ENCODE results near the gene APRT.

DNA sequence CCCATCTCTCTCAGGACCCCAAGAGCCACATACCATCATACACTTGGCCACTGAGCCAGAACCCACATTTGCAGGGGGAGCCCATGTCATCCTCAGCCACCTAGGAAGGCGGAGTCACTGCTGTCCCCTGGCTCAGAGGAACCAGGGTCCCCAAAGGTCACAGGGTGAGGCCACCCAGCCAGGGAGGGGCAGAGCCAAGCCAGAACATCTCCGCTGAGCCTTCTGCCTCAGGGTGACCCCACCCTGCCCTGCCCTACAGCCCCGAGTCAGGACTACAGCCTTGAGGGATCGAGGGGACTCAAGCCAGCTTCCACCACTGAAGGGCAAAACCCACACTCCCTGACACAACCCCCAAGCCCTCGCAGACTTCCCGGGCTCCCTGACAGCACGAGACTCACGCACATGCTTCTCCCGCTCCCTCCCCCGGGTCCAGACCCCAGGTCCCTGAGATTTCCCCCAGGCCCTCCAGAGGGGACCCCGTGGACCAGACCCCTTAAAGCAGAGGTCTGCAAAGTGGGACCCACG, 44.1 kb downstream of the APRT start:
- TF ChIP-seq POLR2A (IDR thresholded peaks at IDR 0.05; ENCODE audit: low read depth, low read length): no peak
- no peak for TF ChIP-seq SMC3 (IDR thresholded peaks at IDR 0.05; ENCODE audit: low read depth, low read length)
- TF ChIP-seq, protein P1, sequence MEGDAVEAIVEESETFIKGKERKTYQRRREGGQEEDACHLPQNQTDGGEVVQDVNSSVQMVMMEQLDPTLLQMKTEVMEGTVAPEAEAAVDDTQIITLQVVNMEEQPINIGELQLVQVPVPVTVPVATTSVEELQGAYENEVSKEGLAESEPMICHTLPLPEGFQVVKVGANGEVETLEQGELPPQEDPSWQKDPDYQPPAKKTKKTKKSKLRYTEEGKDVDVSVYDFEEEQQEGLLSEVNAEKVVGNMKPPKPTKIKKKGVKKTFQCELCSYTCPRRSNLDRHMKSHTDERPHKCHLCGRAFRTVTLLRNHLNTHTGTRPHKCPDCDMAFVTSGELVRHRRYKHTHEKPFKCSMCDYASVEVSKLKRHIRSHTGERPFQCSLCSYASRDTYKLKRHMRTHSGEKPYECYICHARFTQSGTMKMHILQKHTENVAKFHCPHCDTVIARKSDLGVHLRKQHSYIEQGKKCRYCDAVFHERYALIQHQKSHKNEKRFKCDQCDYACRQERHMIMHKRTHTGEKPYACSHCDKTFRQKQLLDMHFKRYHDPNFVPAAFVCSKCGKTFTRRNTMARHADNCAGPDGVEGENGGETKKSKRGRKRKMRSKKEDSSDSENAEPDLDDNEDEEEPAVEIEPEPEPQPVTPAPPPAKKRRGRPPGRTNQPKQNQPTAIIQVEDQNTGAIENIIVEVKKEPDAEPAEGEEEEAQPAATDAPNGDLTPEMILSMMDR (conservative IDR thresholded peaks at IDR 0.05; ENCODE audit: low read depth, low read length): no peak
- TF ChIP-seq RAD21 (IDR thresholded peaks at IDR 0.05; ENCODE audit: low read length): no peak
- TF ChIP-seq FOS (IDR thresholded peaks at IDR 0.05; ENCODE audit: low read depth, low read length): no peak
- no peak for TF ChIP-seq RCOR1 (IDR thresholded peaks at IDR 0.05; ENCODE audit: insufficient replicate concordance, low read length)
- TF ChIP-seq USF2 (IDR thresholded peaks at IDR 0.05; ENCODE audit: low read depth, low read length): no peak
- TF ChIP-seq CEBPB (IDR thresholded peaks at IDR 0.05; ENCODE audit: low read depth, low read length): no peak
- no peak for TF ChIP-seq MAFK (IDR thresholded peaks at IDR 0.05; ENCODE audit: low read depth, low read length)

Data from IMR-90 (cell line).